ENCODE data around the gene TRIM2.

DNA sequence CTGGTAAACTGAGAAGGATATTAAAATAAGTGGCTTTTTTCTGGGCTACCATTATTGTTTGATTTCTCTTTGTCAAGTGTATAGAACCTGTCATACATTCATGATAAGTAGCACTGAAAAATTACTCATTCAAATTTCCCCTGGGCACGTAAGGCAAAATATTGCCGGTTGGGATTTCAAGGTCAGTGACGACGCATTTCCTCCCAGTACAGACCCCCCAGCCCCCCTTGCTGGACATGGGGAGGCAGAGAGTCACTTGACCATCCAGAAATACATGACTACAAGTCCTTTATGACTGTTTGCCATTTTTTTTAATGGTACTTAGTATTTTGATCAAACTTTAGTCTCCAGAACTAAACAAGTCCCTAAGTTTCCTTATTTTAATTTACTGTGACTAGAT is 133.4 kb downstream of the TRIM2 start:
- TF ChIP-seq CTCF (IDR thresholded peaks at IDR 0.05) (no peak), POLR2A (IDR thresholded peaks at IDR 0.05) (no peak)

Measured in uterus (tissue), 2 donors.